WTC11 (cell line): ENCODE measurements around the gene ZIC5. TPM values are rescaled to one million over a fixed set of nuclear protein-coding genes. Genes with fewer than 3 reads are reported as not detected.

Source experiments
- ATAC-seq: fragments of 200-7000 bp; cut with Tn5 transposase; 2 replicates; pipeline ENCODE4 v1.10.0; 2021; ENCODE audit warnings: mild to moderate bottlenecking, moderate library complexity
- CTCF ChIA-PET: fragments of 300-600 bp; sonication (Branson Sonifier 250); formaldehyde crosslinking; loops from one replicate; lab custom pipeline; 2021; ENCODE audit warnings: antibody characterized with exemption; lab: Charles Lee
- POLR2A ChIA-PET: fragments of 350-600 bp; sonication (Branson Sonifier 250); formaldehyde crosslinking; loops from one replicate; lab custom pipeline; 2021; ENCODE audit warnings: antibody characterized with exemption; lab: Charles Lee
- DNase-seq: peaks from one replicate; pipeline ENCODE4 v3.0.0; 2021; ENCODE audit warnings: low spot score
- H3K27ac Mint-ChIP-seq: 2 replicates; pipeline ENCODE4 v1.8.0; 2021; ENCODE audit warnings: mixed read lengths
- H3K27me3 Mint-ChIP-seq: 2 replicates; pipeline ENCODE4 v1.8.0; 2021; ENCODE audit warnings: low read depth, mild to moderate bottlenecking, moderate library complexity, mixed read lengths
- H3K36me3 Mint-ChIP-seq: 2 replicates; pipeline ENCODE4 v1.8.0; 2021; ENCODE audit warnings: mixed read lengths
- H3K4me1 Mint-ChIP-seq: 2 replicates; pipeline ENCODE4 v1.8.0; 2022; ENCODE audit warnings: mixed read lengths
- H3K4me3 Mint-ChIP-seq: 2 replicates; pipeline ENCODE4 v1.8.0; 2021; ENCODE audit warnings: mild to moderate bottlenecking, moderate library complexity, mixed read lengths
- H3K9me3 Mint-ChIP-seq: 2 replicates; pipeline ENCODE4 v1.8.0; 2021; ENCODE audit warnings: mixed read lengths
- ESRRA ChIP-seq: sonication (generic); formaldehyde crosslinking; IDR thresholded peaks from 2 replicates; pipeline ENCODE4 v1.8.1; 2022; ENCODE audit warnings: mild to moderate bottlenecking, missing genetic modification reagents, borderline replicate concordance
- FOXP1 ChIP-seq: sonication (generic); formaldehyde crosslinking; IDR thresholded peaks from 2 replicates; pipeline ENCODE4 v1.8.0; 2022; ENCODE audit warnings: missing genetic modification reagents, mild to moderate bottlenecking, moderate library complexity, borderline replicate concordance
- GRHL2 ChIP-seq: fragments of 250-450 bp; sonication (Bioruptor Pico); IDR thresholded peaks from 2 replicates; pipeline ENCODE4 v1.8.0; 2022; ENCODE audit warnings: mild to moderate bottlenecking, moderate library complexity; ENCODE audit not compliant: insufficient replicate concordance, severe bottlenecking
- HMGA2 ChIP-seq: fragments of 250-450 bp; sonication (Bioruptor Pico); IDR thresholded peaks from 2 replicates; pipeline ENCODE4 v1.4.0; 2021; ENCODE audit warnings: mild to moderate bottlenecking, moderate library complexity
- MXD4 ChIP-seq: fragments of 250-450 bp; sonication (Bioruptor Pico); IDR thresholded peaks from 2 replicates; pipeline ENCODE4 v1.8.0; 2021; ENCODE audit warnings: mild to moderate bottlenecking, moderate library complexity, borderline replicate concordance
- MYBL2 ChIP-seq: sonication (generic); formaldehyde crosslinking; IDR thresholded peaks from 2 replicates; pipeline ENCODE4 v1.8.1; 2023; ENCODE audit warnings: mild to moderate bottlenecking, moderate library complexity, missing genetic modification reagents
- NFATC4 ChIP-seq: fragments of 250-450 bp; sonication (Bioruptor Pico); IDR thresholded peaks from 2 replicates; pipeline ENCODE4 v1.9.0; 2021; ENCODE audit warnings: mild to moderate bottlenecking
- NFYB ChIP-seq: sonication (generic); formaldehyde crosslinking; conservative IDR thresholded peaks from 2 replicates; pipeline ENCODE4 v1.8.0; 2022; ENCODE audit warnings: low read depth, missing genetic modification reagents
- NR2C2 ChIP-seq: sonication (generic); formaldehyde crosslinking; IDR thresholded peaks from 2 replicates; pipeline ENCODE4 v1.8.0; 2022; ENCODE audit warnings: mild to moderate bottlenecking, missing genetic modification reagents
- RELA ChIP-seq: sonication (generic); formaldehyde crosslinking; IDR thresholded peaks from 2 replicates; pipeline ENCODE4 v1.8.1; 2022; ENCODE audit warnings: missing genetic modification reagents, mild to moderate bottlenecking, borderline replicate concordance
- SMAD4 ChIP-seq: sonication (generic); formaldehyde crosslinking; IDR thresholded peaks from 2 replicates; pipeline ENCODE4 v1.8.0; 2022; ENCODE audit warnings: mild to moderate bottlenecking, missing genetic modification reagents
- SP1 ChIP-seq: sonication (generic); formaldehyde crosslinking; conservative IDR thresholded peaks from 2 replicates; pipeline ENCODE4 v1.8.1; 2022; ENCODE audit warnings: missing genetic modification reagents
- TP53 ChIP-seq: sonication (generic); formaldehyde crosslinking; IDR thresholded peaks from 2 replicates; pipeline ENCODE4 v1.8.1; 2023; ENCODE audit warnings: mild to moderate bottlenecking, missing genetic modification reagents
- ZNF423 ChIP-seq: fragments of 250-450 bp; sonication (Bioruptor Pico); IDR thresholded peaks from 2 replicates; pipeline ENCODE4 v2.1.2; 2022; ENCODE audit warnings: mild to moderate bottlenecking, moderate library complexity
- total RNA-seq: library from RNA; stranded (reverse); gene quantifications from 3 replicates; pipeline ENCODE4 v1.2.3, GENCODE V29; 2021
- TF ChIP-seq, protein P1 (sequence below): sonication (generic); formaldehyde crosslinking; IDR thresholded peaks from 2 replicates; pipeline ENCODE4 v1.8.1; 2022; ENCODE audit warnings: low read depth, mild to moderate bottlenecking, moderate library complexity, missing genetic modification reagents, borderline replicate concordance
- TF ChIP-seq, protein P2 (sequence below): sonication (generic); formaldehyde crosslinking; IDR thresholded peaks from 2 replicates; pipeline ENCODE4 v1.8.1; 2023; ENCODE audit warnings: mild to moderate bottlenecking, moderate library complexity, missing genetic modification reagents
- TF ChIP-seq, protein P3 (sequence below): sonication (generic); formaldehyde crosslinking; conservative IDR thresholded peaks from 2 replicates; pipeline ENCODE4 v1.8.1; 2022; ENCODE audit warnings: mild to moderate bottlenecking, missing genetic modification reagents
- TF ChIP-seq, protein P4 (sequence below): sonication (generic); formaldehyde crosslinking; IDR thresholded peaks from 2 replicates; pipeline ENCODE4 v1.8.0; 2022; ENCODE audit warnings: mild to moderate bottlenecking, missing genetic modification reagents
- TF ChIP-seq, protein P5 (sequence below): sonication (generic); formaldehyde crosslinking; IDR thresholded peaks from 2 replicates; pipeline ENCODE4 v1.8.0; 2022; ENCODE audit warnings: missing genetic modification reagents
- TF ChIP-seq, protein P6 (sequence below): sonication (generic); formaldehyde crosslinking; IDR thresholded peaks from 2 replicates; pipeline ENCODE4 v1.8.1; 2023; ENCODE audit warnings: mild to moderate bottlenecking, missing genetic modification reagents, borderline replicate concordance

Gene ZIC5
- total RNA-seq, 1 experiment from 2014 or later, result 46.4 TPM

DNA sequence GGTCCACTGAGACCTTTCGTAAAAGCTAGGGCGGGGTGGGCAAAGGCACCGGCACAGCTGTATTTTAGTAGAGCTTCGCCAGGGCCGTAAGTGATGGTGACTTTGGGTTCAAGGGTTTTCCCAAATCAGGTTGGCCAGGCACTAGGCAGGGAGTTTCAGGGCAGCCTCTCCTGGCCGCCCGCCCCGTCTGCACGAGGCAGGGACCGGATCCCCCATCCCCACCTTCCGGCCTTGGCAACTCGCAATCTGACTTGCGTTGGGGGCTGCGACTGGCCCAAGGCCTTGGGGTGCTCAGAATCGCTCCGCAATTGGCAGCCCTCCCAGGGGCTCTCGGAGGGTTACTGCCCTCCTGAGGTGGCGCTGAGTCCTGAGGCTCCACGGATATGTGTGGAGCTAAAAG lies 4.1 kb upstream of the ZIC5 start (continued):
- TF ChIP-seq, protein P1, sequence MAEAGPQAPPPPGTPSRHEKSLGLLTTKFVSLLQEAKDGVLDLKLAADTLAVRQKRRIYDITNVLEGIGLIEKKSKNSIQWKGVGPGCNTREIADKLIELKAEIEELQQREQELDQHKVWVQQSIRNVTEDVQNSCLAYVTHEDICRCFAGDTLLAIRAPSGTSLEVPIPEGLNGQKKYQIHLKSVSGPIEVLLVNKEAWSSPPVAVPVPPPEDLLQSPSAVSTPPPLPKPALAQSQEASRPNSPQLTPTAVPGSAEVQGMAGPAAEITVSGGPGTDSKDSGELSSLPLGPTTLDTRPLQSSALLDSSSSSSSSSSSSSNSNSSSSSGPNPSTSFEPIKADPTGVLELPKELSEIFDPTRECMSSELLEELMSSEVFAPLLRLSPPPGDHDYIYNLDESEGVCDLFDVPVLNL (CRISPR knock-in tag), result no peak
- TF ChIP-seq ESRRA (CRISPR knock-in tag), result no peak
- TF ChIP-seq SMAD4 (CRISPR knock-in tag), result no peak
- no peak for TF ChIP-seq TP53 (CRISPR knock-in tag)
- TF ChIP-seq, protein P2, sequence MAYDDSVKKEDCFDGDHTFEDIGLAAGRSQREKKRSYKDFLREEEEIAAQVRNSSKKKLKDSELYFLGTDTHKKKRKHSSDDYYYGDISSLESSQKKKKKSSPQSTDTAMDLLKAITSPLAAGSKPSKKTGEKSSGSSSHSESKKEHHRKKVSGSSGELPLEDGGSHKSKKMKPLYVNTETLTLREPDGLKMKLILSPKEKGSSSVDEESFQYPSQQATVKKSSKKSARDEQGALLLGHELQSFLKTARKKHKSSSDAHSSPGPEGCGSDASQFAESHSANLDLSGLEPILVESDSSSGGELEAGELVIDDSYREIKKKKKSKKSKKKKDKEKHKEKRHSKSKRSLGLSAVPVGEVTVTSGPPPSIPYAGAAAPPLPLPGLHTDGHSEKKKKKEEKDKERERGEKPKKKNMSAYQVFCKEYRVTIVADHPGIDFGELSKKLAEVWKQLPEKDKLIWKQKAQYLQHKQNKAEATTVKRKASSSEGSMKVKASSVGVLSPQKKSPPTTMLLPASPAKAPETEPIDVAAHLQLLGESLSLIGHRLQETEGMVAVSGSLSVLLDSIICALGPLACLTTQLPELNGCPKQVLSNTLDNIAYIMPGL, result no peak
- TF ChIP-seq NFATC4 (CRISPR knock-in tag), result no peak
- no peak for TF ChIP-seq NFYB (CRISPR knock-in tag)
- TF ChIP-seq, protein P3, sequence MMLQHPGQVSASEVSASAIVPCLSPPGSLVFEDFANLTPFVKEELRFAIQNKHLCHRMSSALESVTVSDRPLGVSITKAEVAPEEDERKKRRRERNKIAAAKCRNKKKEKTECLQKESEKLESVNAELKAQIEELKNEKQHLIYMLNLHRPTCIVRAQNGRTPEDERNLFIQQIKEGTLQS (CRISPR knock-in tag), result no peak
- TF ChIP-seq HMGA2, result no peak
- TF ChIP-seq NR2C2 (CRISPR knock-in tag), result no peak
- no peak for TF ChIP-seq MXD4
- TF ChIP-seq RELA, result no peak

DNA sequence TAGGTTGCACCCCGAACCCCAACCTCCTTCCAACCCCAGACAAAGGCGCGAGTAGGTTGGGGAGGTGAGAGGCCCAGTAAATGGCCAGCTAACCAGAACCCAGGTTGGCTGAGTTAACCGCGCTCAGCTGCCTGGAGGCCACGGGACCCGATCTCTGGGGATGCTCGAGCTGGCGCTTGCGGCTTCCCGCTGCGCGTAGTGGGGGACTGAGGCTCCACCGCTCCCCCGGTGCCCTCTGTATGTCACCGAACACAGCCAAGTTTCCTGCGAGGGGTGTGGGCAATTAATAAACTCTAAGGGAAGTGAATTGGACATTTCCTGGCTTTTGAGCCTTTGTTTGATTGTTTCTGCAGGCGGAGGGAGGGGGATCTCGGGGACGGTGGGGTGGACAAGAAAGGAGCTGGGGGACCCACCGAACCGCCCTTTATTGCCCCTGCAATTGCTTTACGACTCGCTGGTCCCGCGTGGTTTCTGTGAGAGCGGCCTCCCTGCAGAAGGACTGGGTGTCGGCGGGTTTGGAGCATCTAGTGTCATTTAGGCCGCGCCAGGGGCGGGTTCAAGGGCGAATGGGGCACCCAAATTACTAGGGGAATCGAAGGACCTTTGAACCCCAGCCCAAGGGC lies 3.5 kb upstream of the ZIC5 start:
- Mint-ChIP-seq H3K4me1 (peaks cover 65% of the 10 kb centered on the region), H3K4me3 (peak overlapping the region; percentile 81), H3K27me3 (peaks cover 26% of the 10 kb centered on the region), H3K9me3 (no peaks in the 10 kb centered on the region), H3K36me3 (peaks cover under 1% of the 10 kb centered on the region), H3K27ac (peak overlapping the region; percentile 99)
- DNase-seq (peak; percentile 53), ATAC-seq (no peak)
- 0 out of 2 replicates have a peak, but pooled peaks have one; percentile 35 for TF ChIP-seq MYBL2 (CRISPR knock-in tag)
- TF ChIP-seq SP1 (CRISPR knock-in tag), result peak; percentile 34; the same call in 1 of the 2 replicates
- TF ChIP-seq GRHL2 (CRISPR knock-in tag), result no peak
- peak; percentile 77; the same call in 1 of the 2 replicates for TF ChIP-seq ZNF423 (CRISPR knock-in tag)
- peak; percentile 59; the same call in 1 of the 2 replicates for TF ChIP-seq FOXP1
- CTCF ChIA-PET, result interaction anchor here (0.6 to 2.1 kb wide), 14 partner anchors 9 to 540 kb away, joined by 3 to 8 read pairs (median 4); partner anchors contain the start of gene PCCA
- POLR2A ChIA-PET, result interaction anchor here (0.5 to 1.8 kb wide), 7 partner anchors 8 to 466 kb away, joined by 4 to 7 read pairs (median 6); no protein-coding TSS in a partner anchor

DNA sequence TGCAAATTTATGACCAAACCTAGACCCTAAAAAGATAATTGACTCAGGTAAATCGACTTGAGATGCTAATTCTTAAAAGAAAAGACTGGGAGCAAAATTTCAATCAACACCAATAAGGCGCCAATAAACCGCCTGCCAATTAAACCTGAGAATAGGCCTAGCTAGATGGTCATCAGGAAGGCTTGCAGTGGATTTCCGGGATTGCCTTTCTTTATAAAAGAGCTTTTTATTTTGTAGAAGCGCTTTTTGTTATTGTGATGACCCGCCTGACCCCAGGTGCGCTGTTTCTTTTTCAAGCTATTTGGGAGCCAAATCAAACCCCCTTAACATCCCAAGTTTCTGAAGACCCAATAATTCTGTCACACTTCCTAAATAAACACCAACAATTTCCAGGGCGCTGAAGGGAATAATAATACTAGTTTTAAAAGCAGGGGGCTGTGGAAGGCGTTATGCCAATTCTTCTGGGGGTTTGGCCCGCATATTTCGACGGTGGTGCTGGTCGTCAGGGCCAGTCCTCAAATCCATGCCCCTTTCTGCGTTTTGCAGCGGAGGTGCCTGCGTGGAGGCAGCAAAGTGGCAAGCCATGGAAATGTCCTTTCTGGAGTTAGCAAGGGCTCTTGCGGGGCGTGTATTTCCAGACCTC lies 2.9 kb upstream of the ZIC5 start:
- H3K4me3 Mint-ChIP-seq, result peak overlapping the region; percentile 81
- peaks cover 4% of the 10 kb centered on the region for H3K36me3 Mint-ChIP-seq
- H3K27me3 Mint-ChIP-seq, result peaks cover 26% of the 10 kb centered on the region
- H3K4me1 Mint-ChIP-seq, result peaks cover 65% of the 10 kb centered on the region
- ChIA-PET CTCF (interaction anchor here (0.6 to 2.1 kb wide), 12 partner anchors 13 to 540 kb away, joined by 3 to 8 read pairs (median 4); partner anchors contain the start of gene PCCA), POLR2A (interaction anchor here (0.7 to 1.8 kb wide), 10 partner anchors 8 to 288 kb away, joined by 3 to 7 read pairs (median 4); no protein-coding TSS in a partner anchor)
- peak overlapping the region; percentile 99 for H3K27ac Mint-ChIP-seq
- DNase-seq (no peak), ATAC-seq (peak; percentile 2)
- no peaks in the 10 kb centered on the region for H3K9me3 Mint-ChIP-seq
- 0 out of 2 replicates have a peak, but pooled peaks have one; percentile 55 for TF ChIP-seq FOXP1
- TF ChIP-seq, protein P4, sequence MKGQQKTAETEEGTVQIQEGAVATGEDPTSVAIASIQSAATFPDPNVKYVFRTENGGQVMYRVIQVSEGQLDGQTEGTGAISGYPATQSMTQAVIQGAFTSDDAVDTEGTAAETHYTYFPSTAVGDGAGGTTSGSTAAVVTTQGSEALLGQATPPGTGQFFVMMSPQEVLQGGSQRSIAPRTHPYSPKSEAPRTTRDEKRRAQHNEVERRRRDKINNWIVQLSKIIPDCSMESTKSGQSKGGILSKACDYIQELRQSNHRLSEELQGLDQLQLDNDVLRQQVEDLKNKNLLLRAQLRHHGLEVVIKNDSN (CRISPR knock-in tag), result no peak
- TF ChIP-seq, protein P5, sequence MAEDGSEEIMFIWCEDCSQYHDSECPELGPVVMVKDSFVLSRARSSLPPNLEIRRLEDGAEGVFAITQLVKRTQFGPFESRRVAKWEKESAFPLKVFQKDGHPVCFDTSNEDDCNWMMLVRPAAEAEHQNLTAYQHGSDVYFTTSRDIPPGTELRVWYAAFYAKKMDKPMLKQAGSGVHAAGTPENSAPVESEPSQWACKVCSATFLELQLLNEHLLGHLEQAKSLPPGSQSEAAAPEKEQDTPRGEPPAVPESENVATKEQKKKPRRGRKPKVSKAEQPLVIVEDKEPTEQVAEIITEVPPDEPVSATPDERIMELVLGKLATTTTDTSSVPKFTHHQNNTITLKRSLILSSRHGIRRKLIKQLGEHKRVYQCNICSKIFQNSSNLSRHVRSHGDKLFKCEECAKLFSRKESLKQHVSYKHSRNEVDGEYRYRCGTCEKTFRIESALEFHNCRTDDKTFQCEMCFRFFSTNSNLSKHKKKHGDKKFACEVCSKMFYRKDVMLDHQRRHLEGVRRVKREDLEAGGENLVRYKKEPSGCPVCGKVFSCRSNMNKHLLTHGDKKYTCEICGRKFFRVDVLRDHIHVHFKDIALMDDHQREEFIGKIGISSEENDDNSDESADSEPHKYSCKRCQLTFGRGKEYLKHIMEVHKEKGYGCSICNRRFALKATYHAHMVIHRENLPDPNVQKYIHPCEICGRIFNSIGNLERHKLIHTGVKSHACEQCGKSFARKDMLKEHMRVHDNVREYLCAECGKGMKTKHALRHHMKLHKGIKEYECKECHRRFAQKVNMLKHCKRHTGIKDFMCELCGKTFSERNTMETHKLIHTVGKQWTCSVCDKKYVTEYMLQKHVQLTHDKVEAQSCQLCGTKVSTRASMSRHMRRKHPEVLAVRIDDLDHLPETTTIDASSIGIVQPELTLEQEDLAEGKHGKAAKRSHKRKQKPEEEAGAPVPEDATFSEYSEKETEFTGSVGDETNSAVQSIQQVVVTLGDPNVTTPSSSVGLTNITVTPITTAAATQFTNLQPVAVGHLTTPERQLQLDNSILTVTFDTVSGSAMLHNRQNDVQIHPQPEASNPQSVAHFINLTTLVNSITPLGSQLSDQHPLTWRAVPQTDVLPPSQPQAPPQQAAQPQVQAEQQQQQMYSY, result peak; percentile 68
- no peak for TF ChIP-seq MXD4
- TF ChIP-seq, protein P6, sequence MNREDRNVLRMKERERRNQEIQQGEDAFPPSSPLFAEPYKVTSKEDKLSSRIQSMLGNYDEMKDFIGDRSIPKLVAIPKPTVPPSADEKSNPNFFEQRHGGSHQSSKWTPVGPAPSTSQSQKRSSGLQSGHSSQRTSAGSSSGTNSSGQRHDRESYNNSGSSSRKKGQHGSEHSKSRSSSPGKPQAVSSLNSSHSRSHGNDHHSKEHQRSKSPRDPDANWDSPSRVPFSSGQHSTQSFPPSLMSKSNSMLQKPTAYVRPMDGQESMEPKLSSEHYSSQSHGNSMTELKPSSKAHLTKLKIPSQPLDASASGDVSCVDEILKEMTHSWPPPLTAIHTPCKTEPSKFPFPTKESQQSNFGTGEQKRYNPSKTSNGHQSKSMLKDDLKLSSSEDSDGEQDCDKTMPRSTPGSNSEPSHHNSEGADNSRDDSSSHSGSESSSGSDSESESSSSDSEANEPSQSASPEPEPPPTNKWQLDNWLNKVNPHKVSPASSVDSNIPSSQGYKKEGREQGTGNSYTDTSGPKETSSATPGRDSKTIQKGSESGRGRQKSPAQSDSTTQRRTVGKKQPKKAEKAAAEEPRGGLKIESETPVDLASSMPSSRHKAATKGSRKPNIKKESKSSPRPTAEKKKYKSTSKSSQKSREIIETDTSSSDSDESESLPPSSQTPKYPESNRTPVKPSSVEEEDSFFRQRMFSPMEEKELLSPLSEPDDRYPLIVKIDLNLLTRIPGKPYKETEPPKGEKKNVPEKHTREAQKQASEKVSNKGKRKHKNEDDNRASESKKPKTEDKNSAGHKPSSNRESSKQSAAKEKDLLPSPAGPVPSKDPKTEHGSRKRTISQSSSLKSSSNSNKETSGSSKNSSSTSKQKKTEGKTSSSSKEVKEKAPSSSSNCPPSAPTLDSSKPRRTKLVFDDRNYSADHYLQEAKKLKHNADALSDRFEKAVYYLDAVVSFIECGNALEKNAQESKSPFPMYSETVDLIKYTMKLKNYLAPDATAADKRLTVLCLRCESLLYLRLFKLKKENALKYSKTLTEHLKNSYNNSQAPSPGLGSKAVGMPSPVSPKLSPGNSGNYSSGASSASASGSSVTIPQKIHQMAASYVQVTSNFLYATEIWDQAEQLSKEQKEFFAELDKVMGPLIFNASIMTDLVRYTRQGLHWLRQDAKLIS (CRISPR knock-in tag), result peak; percentile 29; the same call in 1 of the 2 replicates
